ENCODE results near the gene DUSP21. TPM values are rescaled to one million over a fixed set of nuclear protein-coding genes. Genes with fewer than 3 reads are reported as not detected.
"Not testable (repeated sequence)": the region's sequence is repeated elsewhere in the genome, so short reads cannot be mapped to it uniquely, and the experiment has no call there.

The DUSP21 gene
- total RNA-seq, 1 donor: not detected

DNA sequence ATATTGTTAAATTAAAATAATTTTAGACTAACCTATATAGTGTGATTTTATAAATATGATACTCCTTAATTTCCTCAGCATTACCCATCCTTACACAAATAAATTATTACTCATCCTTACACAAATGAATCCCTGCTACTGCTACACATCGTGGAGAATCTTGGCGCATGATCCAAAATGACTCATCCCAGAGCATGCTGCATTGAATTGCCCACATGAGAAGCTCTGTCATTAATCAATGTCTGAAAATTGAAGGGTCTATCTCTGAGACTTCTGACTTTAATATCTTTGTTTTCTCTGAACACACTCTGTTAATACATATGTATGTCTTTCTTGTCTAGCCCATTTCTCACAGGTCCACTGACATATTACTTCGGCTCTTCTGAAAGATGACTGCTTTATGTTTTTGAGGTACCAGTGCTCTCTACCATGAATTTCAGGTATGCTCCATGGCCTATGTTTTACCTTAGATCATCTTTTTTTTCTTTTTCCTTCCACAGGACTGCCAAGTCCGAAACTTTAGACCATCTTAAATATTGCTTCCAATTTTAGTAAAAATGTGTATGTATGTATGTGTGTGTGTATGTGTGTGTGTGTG is 15.7 kb upstream of the DUSP21 start:
- peak; percentile 83 for DNase-seq (ENCODE audit: low read depth)
- TF ChIP-seq, protein P1, sequence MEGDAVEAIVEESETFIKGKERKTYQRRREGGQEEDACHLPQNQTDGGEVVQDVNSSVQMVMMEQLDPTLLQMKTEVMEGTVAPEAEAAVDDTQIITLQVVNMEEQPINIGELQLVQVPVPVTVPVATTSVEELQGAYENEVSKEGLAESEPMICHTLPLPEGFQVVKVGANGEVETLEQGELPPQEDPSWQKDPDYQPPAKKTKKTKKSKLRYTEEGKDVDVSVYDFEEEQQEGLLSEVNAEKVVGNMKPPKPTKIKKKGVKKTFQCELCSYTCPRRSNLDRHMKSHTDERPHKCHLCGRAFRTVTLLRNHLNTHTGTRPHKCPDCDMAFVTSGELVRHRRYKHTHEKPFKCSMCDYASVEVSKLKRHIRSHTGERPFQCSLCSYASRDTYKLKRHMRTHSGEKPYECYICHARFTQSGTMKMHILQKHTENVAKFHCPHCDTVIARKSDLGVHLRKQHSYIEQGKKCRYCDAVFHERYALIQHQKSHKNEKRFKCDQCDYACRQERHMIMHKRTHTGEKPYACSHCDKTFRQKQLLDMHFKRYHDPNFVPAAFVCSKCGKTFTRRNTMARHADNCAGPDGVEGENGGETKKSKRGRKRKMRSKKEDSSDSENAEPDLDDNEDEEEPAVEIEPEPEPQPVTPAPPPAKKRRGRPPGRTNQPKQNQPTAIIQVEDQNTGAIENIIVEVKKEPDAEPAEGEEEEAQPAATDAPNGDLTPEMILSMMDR (IDR thresholded peaks at IDR 0.05; ENCODE audit: insufficient read depth, low read length): no peak
- H3K4me3 ChIP-seq (ENCODE audit: low read depth, low read length): no peak overlapping the region

DNA sequence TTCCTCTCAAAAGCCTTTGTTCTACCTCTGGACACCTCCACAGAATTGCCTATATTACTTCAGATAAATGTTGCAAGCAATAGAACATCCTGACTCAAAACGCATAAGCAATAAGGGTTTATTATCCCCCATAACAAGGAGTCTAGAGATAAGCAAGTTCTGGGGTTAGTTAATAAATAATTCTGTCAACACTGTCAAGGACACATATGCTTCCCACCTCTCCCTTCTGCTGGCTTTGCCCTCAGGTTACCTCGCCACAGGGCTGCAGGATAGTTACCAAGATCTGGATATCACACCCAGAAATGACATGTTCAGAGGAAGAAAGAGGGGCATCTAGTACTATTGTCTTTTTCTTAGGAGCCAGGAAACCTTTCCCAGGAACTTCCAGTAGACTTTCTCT is 14.0 kb upstream of the DUSP21 start:
- no peak overlapping the region for H3K4me3 ChIP-seq (ENCODE audit: low read depth, low read length)
- TF ChIP-seq, protein P1 (IDR thresholded peaks at IDR 0.05; ENCODE audit: insufficient read depth, low read length): no peak

DNA sequence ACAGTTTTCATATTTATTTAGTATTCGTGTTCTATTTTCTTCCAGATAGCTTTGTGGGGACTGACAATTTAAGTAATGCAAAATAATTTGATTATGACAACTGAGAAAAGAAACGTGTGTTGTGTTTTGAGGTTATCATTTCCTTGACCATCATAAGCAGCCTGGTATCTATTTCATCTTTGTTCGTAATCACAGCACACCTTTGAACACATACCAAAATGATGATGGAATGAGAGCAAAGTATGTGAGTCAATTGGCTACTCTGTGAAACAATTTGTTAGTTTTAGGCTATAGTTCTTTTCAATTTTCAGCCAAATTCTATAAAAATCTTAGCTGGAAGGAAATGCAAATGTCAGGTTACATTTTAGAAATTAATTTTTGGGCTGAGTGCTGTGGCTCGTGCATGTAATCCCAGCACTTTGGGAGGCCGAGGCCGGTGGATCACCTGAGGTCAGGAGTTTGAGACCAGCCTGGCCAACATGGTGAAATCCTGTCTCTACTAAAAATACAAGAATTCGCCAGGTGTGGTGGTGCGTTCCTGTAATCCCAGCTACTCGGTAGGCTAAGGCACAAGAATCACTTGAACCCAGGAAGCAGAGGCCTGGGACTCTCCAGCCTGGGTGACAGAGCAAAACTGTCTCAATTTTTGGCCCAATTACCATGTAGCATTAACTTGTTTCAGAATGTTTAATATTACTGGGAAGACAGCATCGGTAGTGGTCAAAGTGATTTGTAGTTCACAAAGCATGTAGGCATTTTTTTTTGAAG is 1.1 kb upstream of the DUSP21 start:
- H3K4me3 ChIP-seq (ENCODE audit: low read depth, low read length): no peak overlapping the region
- no peak for DNase-seq (ENCODE audit: low read depth)
- TF ChIP-seq, protein P1 (IDR thresholded peaks at IDR 0.05; ENCODE audit: insufficient read depth, low read length): no peak

More for the DNA sequence above, 14.0 kb upstream of the DUSP21 start:
- no peak for DNase-seq (ENCODE audit: low read depth)

DNA sequence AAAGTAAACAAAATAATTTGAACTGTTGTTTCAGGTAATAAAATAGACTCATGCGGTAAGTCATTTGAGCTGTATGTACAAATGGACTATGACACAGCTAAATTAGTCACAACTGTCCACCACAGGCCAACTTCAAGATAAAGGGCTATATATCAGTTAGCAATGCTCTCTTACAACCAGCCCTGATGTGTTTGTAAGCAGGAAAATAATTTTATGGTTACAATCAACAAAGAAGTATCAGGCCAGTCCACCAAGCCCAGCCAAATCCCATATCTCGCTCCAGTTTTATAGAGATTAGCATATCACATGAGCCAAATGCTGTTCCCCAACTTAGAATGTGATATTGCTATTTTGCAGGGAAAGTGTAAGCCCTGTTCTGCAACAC is 511 bp upstream of the DUSP21 start:
- no peak for DNase-seq (ENCODE audit: low read depth)
- TF ChIP-seq, protein P1 (IDR thresholded peaks at IDR 0.05; ENCODE audit: insufficient read depth, low read length): no peak
- H3K4me3 ChIP-seq (ENCODE audit: low read depth, low read length): no peak overlapping the region

DNA sequence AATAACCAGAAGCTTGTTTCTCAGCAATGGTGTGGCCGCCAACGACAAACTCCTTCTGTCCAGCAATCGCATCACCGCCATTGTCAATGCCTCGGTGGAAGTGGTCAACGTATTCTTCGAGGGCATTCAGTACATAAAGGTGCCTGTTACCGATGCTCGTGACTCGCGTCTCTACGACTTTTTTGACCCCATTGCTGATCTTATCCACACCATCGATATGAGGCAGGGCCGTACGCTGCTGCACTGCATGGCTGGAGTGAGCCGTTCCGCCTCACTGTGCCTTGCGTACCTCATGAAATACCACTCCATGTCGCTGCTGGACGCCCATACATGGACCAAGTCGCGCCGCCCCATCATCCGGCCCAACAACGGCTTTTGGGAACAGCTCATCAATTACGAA is 383 bp downstream of the DUSP21 start:
- TF ChIP-seq, protein P1 (IDR thresholded peaks at IDR 0.05; ENCODE audit: insufficient read depth, low read length): no peak
- no peak overlapping the region for H3K4me3 ChIP-seq (ENCODE audit: low read depth, low read length)
- DNase-seq (ENCODE audit: low read depth): no peak

DNA sequence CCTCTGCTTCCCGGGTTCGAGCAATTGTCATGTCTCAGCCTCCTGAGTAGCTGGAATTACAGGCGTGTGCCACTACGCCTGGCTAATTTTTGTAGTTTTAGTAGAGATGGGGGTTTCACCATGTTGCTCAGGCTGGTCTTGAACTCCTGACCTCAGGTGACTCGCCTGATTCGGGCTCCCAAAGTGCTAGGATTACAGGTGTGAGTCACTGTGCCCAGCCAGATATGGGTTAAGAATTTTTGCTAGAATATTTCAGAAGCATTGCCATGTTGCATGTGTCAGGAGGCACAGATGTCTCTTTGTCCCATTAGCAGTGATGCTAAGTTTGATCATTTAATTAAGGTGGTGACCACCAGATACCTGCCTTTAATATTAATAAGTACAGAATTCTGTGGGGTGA is 7.1 kb downstream of the DUSP21 start:
- DNase-seq (ENCODE audit: low read depth); H3K4me3 ChIP-seq (ENCODE audit: low read depth, low read length): not testable (repeated sequence)

DNA sequence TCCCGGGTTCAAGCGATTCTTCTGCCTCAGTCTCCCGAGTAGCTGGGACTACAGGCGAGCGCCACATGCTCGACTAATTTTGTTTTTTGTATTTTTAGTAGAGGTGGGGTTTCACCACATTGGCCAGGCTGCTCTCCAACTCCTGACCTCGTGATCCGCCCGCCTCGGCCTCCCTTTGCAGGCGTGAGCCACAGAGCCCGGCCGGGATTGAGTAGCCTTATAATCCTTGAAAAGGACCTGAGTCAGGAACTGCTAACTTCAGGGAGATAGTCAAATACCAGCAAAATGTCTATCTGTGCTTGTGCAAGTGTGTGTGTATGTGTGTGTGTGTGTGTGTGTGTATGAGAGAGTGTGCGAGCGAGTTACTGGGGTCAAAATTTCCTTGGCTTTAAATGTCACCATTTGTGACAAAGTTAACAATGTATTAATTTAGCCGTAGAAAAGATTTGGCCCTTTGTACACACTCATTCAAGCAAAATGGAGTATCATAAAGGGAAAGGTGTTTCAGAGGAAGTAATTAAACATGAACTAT is 27.4 kb downstream of the DUSP21 start:
- H3K4me3 ChIP-seq (ENCODE audit: low read depth, low read length): peak overlapping the region; percentile 81
- TF ChIP-seq, protein P1 (IDR thresholded peaks at IDR 0.05; ENCODE audit: insufficient read depth, low read length): no peak
- peak; percentile 2 for DNase-seq (ENCODE audit: low read depth)

Data from fibroblast of the aortic adventitia (primary cell).